ENCODE data around the gene YTHDC1.

DNA sequence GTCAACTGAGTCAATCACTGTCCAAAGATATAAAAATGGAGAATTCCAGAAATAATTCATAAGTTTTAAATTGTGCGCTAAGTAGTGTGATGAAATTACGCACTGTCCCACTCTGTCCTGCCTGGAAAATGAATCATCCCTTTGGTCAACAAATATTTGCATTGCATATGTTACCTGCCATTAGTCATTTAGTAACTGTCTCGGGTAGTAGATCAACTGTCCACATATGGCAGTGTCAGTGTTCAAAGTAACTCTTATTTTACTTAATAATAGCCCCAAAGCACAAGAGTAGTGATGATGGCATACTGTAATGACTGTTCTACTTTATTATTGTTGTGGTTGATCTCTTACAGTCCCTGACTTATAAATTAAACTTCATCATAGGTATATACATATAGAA is 3.4 kb downstream of the YTHDC1 start:
- TF ChIP-seq CTCF (IDR thresholded peaks at IDR 0.05; ENCODE audit: control extremely low read depth in 1 of 3, insufficient read depth in 1 of 3, low read depth in 1 of 3, low read length in 3 of 3): no peak
- no peak for TF ChIP-seq SAP30 (IDR thresholded peaks at IDR 0.05; ENCODE audit: insufficient read depth, insufficient replicate concordance, low read length)
- TF ChIP-seq SP1 (IDR thresholded peaks at IDR 0.05; ENCODE audit: low read depth, low read length): no peak
- TF ChIP-seq EZH2 (IDR thresholded peaks at IDR 0.05; ENCODE audit: low read depth, low read length, severe bottlenecking): no peak
- TF ChIP-seq, protein P1, sequence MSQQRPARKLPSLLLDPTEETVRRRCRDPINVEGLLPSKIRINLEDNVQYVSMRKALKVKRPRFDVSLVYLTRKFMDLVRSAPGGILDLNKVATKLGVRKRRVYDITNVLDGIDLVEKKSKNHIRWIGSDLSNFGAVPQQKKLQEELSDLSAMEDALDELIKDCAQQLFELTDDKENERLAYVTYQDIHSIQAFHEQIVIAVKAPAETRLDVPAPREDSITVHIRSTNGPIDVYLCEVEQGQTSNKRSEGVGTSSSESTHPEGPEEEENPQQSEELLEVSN (IDR thresholded peaks at IDR 0.05): no peak
- no peak for TF ChIP-seq ASH2L (IDR thresholded peaks at IDR 0.05; ENCODE audit: low read length)
- TF ChIP-seq CEBPB (IDR thresholded peaks at IDR 0.05; ENCODE audit: low read depth, low read length): no peak

Measured in H1 (cell line).